Measurements from ENCODE around the gene CLEC4F.

The CLEC4F gene

GRCh38 chr2:70789304-70790135 is 30.9 kb downstream of the CLEC4F start:
- in situ Hi-C loops (cut with HindIII; ENCODE audit: low sequenced_read_pairs) = no loop called here

DNA sequence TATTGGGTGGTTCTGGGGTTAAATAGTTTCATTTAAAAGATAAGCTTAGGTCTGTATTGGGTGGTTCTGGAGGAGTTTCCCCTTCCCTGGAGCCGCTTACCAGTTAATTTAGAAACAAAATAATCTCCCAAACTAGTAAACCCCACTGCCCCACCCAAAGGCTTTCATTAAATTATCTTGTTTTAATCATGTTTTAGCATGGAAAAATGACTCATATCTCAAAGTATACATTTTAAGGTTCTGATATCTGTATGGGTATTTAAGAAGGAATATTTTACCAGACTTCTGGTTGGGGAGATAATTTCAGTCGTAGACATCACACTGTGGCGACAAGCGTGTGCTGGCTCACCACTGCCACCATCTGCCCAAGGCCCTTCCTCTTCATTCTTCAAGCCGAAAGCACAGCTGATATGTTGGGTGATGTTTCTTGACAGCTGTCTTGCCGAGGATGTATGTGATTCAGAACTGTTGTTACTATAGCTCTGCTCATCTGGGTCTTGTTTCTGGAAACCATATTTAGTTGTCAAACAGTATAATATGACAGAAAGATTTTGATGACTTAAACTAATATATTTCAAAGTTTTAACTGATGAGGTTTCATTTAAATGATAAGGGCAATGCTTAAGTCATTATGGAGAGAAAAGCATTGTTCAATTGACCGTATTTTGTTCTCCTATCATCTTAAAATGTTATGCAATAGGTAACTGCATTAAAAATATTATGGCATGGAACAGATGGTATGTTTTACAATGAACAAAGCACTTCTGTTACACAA is 35.1 kb downstream of the CLEC4F start:
- in situ Hi-C loops (cut with HindIII; ENCODE audit: low sequenced_read_pairs) = no loop called here

GRCh38 chr2:70784320-70784719 is 36.1 kb downstream of the CLEC4F start:
- in situ Hi-C loops (cut with HindIII; ENCODE audit: low sequenced_read_pairs) = no loop called here

GRCh38 chr2:70779911-70780545 is 40.4 kb downstream of the CLEC4F start:
- in situ Hi-C loops (cut with HindIII; ENCODE audit: low sequenced_read_pairs) = no loop called here

GRCh38 chr2:70779491-70779890 is 40.9 kb downstream of the CLEC4F start:
- in situ Hi-C loops (cut with HindIII; ENCODE audit: low sequenced_read_pairs) = no loop called here

DNA sequence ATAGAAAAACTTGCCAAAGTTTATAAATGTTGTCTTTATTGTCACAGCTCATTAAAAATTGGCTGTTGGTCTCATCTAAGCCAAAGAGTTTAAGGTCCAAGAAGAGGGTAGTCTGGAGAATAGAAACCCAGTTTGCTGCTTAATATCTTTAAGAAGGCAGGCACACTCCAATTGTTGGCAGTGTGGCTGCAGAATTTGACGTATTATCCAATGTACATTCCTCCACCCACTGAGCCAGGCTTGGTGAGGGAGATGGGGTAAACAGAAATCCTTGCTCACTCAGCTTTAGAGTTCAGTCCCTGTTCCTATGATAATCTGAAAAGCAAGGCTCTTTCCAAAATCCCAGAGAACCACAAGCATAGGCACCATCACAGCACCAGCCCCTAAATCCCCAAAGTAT is 41.7 kb downstream of the CLEC4F start:
- in situ Hi-C loops (cut with HindIII; ENCODE audit: low sequenced_read_pairs) = no loop called here

GRCh38 chr2:70777450-70777849 is 42.9 kb downstream of the CLEC4F start:
- in situ Hi-C loops (cut with HindIII; ENCODE audit: low sequenced_read_pairs) = no loop called here

DNA sequence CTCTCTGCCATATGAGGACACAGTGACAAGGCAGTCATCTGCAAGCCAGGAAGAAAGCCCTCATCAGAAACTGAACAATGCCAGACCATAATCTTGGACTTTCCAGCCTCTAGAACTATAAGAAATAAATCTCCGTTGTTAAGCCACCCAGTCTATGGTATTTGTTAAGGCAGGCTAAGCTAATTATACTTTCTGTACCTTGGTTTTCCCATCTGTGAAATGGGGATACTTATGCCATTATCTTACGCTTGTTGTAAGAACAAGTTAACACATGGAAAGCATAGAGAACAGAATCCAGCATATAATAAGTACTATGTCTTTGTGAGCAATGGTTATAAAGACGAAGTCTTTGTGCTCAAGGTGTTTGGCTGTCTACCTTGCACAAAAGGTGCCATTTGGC is 44.1 kb downstream of the CLEC4F start:
- in situ Hi-C loops (cut with HindIII; ENCODE audit: low sequenced_read_pairs) = no loop called here

DNA sequence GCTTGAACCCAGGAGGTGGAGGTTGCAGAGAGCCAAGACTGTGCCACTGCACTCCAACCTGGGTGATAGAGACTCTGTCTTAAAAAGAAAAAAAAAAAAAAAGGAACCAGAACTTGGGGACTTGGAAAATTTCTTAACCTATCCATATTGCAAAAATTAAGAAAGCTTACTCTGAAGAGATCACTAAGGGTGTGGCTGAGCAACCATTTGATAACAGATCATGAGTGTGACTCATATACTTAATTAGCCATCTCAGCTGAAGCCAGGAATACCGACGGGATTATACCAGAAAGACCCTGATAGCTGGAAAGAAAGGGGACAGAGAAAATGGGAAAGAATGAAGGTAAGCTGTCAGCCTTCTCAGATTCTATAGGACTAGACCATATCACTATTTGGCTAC is 45.3 kb downstream of the CLEC4F start:
- in situ Hi-C loops (cut with HindIII; ENCODE audit: low sequenced_read_pairs) = no loop called here

DNA sequence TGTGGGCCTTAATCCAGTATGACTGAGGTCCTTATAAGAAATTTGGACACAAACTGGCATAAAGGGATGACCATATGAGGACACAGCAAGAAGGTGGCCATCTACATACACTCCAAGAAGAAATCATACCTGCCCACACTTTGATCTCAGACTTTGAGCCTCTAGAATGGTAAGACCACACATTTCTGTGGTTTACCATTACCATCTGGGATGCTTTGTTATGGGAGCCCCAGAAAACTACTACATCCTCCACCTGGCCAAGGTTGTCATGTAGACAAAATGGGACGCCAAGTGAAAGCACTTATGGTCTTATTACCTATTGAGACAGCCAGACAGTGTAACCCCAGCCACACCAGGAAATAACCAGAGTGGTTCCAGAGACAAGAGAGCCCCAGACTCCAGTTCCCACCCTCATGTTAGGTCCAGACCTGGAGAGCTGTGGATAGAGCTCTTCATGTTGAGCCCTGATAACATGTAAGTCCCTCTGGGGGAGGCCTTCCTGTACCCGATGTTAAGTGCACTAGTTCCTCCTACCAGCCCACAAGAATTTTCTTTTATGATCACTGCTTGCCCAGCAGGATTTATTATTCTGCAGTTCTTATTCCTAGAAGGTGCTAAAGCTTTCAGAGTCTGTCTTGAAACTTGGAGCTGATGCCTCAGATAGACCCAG is 47.8 kb downstream of the CLEC4F start:
- in situ Hi-C loops (cut with HindIII; ENCODE audit: low sequenced_read_pairs) = no loop called here

DNA sequence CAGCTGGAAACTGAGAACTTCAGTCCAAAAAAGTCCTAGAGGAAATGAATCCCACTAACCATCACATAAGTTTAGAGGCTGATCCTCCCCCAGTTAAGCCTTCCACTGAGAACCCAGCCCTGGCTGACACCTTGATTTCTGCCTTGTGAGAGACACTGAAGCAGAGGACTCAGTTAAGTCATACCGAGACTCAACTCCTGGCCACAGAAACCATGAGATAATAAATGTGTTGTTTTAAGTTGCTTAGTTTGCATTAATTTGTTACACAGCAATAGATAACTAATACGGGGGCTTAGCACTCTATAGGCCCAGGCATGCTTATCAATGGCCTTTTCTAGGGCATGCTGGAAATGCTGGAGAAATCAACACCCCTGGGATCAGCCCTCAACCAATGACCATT is 49.0 kb downstream of the CLEC4F start:
- in situ Hi-C loops (cut with HindIII; ENCODE audit: low sequenced_read_pairs) = no loop called here

- in situ Hi-C loops (cut with HindIII; ENCODE audit: low sequenced_read_pairs) = no loop called here
These were observed 50.9 kb downstream of the CLEC4F start for GRCh38 chr2:70769450-70769849.

- in situ Hi-C loops (cut with HindIII; ENCODE audit: low sequenced_read_pairs) = no loop called here
These were observed 51.8 kb downstream of the CLEC4F start for GRCh38 chr2:70768590-70769085.

DNA sequence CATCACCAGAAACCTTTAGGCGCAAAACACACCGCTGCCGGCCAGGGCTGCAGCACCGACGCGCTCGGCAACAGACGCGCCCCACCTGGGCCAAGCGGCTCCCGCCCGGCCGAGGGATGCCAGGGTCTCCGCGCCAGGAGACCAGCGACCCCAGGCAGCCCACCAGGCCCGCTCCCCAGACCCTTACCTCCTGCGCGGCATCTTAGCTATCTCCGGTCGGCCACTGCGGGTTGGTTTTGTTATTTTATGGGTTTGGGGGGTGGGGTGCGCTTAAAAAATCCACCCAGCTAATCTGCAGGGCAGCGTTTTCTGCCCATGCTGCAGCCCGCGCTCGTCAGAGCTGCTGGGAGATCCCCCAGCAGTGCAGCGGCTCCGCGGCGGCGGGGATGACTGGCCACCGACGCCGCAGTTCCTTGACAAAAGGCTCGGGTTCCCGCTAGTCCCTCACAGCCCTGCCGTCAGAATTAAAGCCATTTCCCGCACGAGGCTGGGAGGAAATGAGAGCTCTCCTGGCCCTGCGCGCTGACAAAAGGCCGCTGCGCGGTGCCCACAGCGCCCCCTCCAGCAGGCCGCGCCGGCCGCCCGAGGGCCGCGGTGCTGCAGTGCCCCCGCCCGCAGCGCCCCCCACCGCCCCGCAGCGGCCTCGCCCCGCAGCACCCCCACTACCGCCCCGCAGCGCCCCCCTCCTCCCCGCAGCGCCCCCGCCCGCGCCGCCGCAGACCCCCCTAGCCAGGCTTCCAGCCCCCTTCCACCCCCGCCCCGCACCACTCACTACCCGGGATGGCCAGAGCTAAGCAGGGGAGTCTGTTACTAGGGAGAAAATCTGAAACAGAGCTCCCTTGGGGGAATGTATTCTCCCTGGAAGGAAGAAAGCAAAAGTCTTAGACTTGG is 52.5 kb downstream of the CLEC4F start, which contains the start of gene ADD2:
Gene ADD2 (minus strand): TSS at position 502 of the 891 bp plus-strand sequence. CDS start 61,792 bp downstream, outside the sequence.
- in situ Hi-C loops (cut with HindIII; ENCODE audit: low sequenced_read_pairs) = no loop called here

- in situ Hi-C loops (cut with HindIII; ENCODE audit: low sequenced_read_pairs) = no loop called here
These were observed 53.2 kb downstream of the CLEC4F start for GRCh38 chr2:70767079-70767698.

DNA sequence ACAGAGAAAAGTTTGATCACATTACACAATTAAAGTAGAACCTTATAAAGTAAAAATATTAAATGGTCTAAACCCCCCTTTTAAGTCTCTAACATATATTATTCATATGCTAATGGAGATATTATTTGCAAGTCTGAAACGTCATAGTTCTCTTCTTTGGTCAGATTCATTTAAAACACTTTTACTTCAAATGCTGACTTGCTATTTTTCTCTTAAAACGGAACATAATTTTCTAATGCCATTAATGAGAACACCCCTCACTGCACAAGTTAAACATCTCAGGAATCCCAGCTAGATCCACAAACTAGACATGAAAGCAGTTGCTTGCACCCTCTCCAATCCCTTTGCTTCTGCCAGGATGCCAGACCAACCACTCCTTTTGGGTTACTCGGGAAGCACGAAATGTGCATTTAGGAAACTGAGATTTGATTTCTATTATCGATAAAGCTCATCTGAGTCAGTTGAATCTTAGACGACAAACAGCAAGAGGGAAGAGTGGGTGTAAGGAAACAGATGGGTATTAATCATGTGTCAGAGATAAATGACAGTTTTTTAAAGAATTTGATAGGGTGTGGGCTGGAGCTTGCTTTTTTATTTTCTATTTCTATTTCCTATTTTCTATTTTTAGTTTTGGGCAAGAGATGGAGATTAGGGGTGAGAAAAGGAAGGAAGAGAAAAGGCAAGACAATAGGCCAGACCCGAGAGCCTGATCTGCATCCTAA is 53.9 kb downstream of the CLEC4F start:
- in situ Hi-C loops (cut with HindIII; ENCODE audit: low sequenced_read_pairs) = no loop called here

GRCh38 chr2:70765507-70765906 is 54.9 kb downstream of the CLEC4F start:
- in situ Hi-C loops (cut with HindIII; ENCODE audit: low sequenced_read_pairs) = no loop called here

- in situ Hi-C loops (cut with HindIII; ENCODE audit: low sequenced_read_pairs) = loop anchor here (5.0 kb wide), 1 partner anchor 62 kb away; no protein-coding TSS in a partner anchor
These were observed 61.0 kb downstream of the CLEC4F start for GRCh38 chr2:70759446-70759845.

All from endothelial cell of hepatic sinusoid (primary cell).